NCI-H446 (cell line): ENCODE data around the gene PPARA.

Experiments used
- DNase-seq, 2 experiments: peaks; one replicate each; lab custom pipeline; 2025; lab: John Stamatoyannopoulos, UW

Gene PPARA

GRCh38 chr22:46145361-46145851, 4.9 kb upstream of the PPARA start:
- no peak for DNase-seq

GRCh38 chr22:46145896-46146295, 4.4 kb upstream of the PPARA start:
- DNase-seq: no peak

- DNase-seq: no peak
Measured at GRCh38 chr22:46146329-46146728, 4.0 kb upstream of the PPARA start.

- no peak for DNase-seq
Measured at GRCh38 chr22:46147061-46147460, 3.3 kb upstream of the PPARA start.

- no peak for DNase-seq
Measured at GRCh38 chr22:46147471-46148267, 2.7 kb upstream of the PPARA start.

GRCh38 chr22:46148336-46148735, 2.0 kb upstream of the PPARA start:
- no peak for DNase-seq

GRCh38 chr22:46148816-46149511, 1.4 kb upstream of the PPARA start:
- no peak for DNase-seq

- no peak for DNase-seq
Measured at GRCh38 chr22:46149512-46150033, 753 bp upstream of the PPARA start.

- DNase-seq: no peak
Measured at GRCh38 chr22:46150655-46151477, 540 bp downstream of the PPARA start.

- DNase-seq: no peak
Measured at GRCh38 chr22:46153930-46154329, 3.6 kb downstream of the PPARA start.

GRCh38 chr22:46156031-46156430, 5.7 kb downstream of the PPARA start:
- no peak for DNase-seq

- no peak for DNase-seq
Measured at GRCh38 chr22:46158283-46158682, 8.0 kb downstream of the PPARA start.

- no peak for DNase-seq
Measured at GRCh38 chr22:46159212-46159611, 8.9 kb downstream of the PPARA start.

GRCh38 chr22:46159777-46160176, 9.5 kb downstream of the PPARA start:
- DNase-seq: no peak

GRCh38 chr22:46162285-46162684, 12.0 kb downstream of the PPARA start:
- DNase-seq: no peak

- DNase-seq: no peak
Measured at GRCh38 chr22:46162771-46163556, 12.6 kb downstream of the PPARA start.

GRCh38 chr22:46163557-46163888, 13.2 kb downstream of the PPARA start:
- no peak for DNase-seq

- DNase-seq: no peak
Measured at GRCh38 chr22:46165977-46166376, 15.7 kb downstream of the PPARA start.

- no peak for DNase-seq
Measured at GRCh38 chr22:46169628-46170027, 19.3 kb downstream of the PPARA start.

- no peak for DNase-seq
Measured at GRCh38 chr22:46171940-46172339, 21.6 kb downstream of the PPARA start.

GRCh38 chr22:46172522-46173110, 22.3 kb downstream of the PPARA start:
- DNase-seq: no peak
